ENCODE measurements around the gene CTSF. TPM values are rescaled to one million over a fixed set of nuclear protein-coding genes. Genes with fewer than 3 reads are reported as not detected.
A peak's percentile ranks its signal among the peaks of the same experiment; 100 is the strongest.
"Not testable (repeated sequence)": the region's sequence is repeated elsewhere in the genome, so short reads cannot be mapped to it uniquely, and the experiment has no call there.

The CTSF gene
- total RNA-seq, 1 donor from 2014 or later: 34.6 TPM

DNA sequence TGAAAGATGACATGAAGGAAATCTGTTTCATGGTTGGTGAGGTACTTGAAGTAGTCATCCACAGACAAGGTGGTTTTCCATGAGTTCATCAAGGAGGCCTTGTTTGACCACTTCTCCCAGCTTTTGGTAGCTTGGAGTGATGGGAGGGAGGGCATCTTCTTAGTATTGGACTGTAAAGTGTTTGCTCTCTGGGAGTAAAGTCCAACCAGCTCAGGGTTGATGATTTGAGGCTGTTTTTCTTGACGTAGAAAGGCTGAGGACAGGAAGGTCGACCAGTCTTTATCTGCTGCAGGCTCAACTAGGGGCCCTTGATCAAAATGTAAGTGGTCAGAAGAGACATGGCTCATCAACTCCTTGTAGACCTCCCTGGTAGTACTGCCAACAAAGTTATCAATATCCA is 22.8 kb upstream of the CTSF start:
- FAIRE-seq (no peak), DNase-seq (ENCODE audit: low spot score in 2 of 2) (no peak)

DNA sequence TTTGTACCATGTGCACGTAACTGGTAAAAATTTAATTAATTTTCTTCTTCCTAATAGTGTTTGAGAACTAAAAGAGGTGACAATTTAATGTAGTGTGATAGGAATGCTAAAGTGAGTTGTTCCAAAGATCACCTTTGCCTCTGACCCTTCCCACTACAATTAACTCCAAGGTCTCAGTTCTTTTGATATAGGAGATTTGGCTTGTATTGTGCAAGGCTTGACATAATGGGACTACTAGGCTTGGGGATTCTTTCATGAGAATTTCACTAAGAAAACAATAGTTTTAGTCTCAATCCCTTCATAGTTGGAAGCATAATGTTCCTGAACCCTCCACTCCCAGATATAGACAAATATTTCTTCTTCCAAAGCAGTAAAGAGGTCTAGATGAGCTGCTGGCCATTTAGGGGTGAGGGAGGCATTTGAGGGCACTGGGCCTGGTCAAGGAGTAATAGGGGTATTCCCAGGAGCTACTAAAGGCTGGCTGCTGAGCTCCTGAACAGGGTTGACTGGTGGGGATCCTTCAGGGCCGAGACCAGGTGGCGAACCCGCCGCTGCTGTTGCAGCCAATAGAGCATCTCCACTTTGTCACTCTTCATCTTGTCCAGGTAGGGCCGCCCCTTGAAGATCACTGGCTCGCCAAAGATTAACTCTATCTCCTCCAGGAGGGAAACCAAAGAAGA is 21.7 kb upstream of the CTSF start:
- no peak for FAIRE-seq
- no peak for DNase-seq (ENCODE audit: low spot score in 2 of 2)

DNA sequence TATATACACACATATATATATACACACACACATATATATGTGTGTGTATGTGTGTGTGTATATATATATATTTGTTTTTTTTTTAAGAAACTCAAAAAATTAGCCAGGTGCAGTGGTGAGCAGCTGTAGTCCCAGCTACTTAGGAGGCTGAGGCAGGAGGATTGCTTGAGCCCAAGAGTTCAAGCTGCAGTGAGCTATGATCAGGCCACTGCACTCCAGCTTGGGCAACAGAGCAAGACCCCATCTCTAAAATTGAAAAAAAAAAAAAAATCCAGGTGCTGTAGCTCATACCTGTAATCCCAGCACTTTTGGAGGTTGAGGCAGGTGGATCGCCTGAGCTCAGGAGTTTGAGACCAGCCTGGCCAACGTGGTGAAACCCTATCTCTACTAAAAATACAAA is 20.9 kb upstream of the CTSF start:
- not testable (repeated sequence) for DNase-seq (ENCODE audit: low spot score in 2 of 2); FAIRE-seq

DNA sequence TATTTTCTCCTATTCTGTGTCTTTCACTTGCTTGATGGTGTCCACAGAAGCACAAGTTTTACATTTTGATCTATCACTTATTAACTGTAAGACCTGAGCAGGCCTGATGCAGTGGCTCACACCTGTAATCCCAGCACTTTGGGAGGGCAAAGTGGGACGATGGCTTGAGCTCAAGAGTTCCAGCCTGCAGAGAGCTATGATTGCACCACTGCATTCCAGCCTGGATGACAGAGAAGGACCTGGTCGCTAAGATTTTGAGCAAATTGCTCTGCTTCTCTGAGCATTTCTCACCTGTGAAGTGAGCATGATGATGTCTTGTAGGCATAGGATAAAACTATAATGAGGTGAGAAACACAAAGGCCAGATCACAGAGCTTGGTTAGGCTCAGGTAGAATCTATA is 17.7 kb upstream of the CTSF start:
- DNase-seq (ENCODE audit: low spot score in 2 of 2): no peak
- FAIRE-seq: no peak

DNA sequence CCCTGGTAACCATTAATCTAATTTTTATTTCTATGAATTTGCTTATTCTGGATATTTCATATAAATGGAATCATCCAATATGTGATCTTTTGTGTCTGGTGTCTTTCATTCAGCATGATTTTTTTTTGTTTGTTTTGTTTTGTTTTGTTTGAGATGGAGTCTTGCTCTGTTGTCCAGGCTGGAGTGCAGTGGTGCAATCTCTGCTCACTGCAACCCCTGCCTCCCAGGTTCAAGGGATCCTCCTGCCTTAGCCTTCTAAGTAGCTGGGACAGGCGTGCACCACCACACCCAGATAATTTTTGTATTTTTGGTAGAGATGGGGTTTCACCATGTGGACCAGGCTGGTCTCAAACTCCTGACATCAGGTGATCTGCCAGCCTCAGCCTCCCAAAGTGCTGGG is 17.0 kb upstream of the CTSF start:
- FAIRE-seq; DNase-seq (ENCODE audit: low spot score in 2 of 2): not testable (repeated sequence)

DNA sequence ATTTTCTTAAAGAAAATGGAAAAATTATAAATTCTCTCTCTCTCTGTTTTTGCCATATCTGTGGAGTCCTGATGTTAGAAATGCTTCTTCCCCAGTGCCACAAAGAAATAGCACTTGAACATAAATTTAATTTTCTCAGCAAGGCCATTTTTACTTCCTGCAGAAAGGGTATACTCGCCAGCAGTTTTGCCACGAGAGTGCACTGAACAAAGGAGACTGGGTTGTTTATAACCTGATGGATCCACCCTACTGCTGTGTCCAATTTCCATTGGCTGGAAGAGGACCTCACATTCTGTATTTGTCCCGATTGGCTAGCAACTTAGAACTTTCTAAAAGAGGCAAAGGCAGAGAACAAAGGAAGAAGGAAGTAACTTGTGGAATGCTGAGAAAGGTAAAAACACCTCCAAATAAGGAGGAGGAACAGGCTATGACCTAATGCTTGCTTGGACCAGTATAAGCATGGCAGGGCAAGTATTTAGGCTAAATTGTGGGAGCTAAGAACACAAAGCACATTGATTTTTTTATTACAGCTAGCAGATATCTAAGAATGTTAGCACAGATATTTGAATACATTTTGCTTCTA is 14.2 kb upstream of the CTSF start:
- DNase-seq (ENCODE audit: low spot score in 2 of 2); FAIRE-seq: not testable (repeated sequence)

DNA sequence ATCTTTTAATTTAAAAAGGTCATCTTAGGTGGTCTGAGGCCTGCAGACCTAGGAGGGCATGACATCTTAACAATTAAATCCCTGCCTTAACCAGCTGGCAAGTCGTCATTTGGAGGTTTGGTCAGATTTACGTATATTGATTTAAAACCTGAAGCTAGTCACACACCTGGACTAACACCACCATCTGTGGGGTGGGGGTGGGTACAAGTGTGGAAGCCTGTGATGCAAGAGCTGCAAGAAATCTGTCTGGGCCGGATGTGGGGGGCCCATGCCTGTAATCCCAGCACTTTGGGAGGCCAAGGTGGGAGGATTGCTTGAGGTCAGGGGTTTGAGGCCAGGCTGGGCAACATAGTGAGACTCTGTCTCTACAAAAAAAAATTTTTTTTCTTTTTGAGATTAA is 12.9 kb upstream of the CTSF start:
- FAIRE-seq (no peak), DNase-seq (ENCODE audit: low spot score in 2 of 2) (no peak)

DNA sequence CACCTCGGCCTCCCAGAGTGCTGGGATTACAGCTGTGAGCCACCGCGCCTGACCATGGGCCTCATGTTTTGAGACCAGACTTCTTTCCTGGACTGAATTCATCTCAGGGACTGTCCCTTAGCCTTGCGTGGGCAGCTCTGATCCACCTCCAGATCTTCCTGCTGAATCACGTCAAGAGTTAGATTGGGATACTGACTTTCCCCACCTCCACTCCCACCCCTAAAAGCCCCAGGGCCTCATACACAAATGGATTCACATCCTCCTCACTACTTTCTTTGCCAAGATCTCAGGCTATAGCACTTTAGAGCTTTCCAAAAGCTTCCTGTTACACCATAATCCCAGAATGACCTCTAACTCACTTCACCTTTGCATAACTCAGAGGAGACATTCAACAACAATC is 12.4 kb upstream of the CTSF start:
- FAIRE-seq (no peak), DNase-seq (ENCODE audit: low spot score in 2 of 2) (no peak)

DNA sequence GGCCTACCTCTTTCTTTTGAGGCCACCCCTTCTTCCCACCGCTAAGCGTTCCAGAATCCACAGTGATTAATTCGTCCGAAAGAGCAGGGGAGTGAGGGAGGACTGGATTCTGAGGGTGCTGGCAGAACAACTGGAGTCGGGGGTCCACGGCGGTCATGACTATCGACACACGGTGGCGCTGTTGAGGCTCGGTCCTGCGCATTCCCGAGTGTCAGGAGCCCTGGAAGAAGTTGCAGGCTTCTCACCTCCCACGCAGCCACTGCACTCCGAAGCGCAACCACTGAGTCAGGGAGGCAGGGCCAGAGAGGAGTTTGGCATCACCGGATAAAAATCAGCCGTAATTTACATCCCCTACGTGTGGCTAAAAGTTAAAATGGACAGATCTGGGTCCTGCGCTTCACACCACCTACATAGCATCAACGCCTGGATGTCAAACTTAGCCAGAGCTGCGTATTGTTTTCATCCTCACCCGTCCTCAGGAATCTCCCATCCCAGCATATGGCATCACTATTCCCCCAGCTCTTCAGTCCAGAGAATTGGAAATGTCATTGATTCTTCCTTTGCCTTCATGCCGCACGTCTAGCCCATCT is 10.7 kb upstream of the CTSF start:
- DNase-seq (ENCODE audit: low spot score in 2 of 2) (peak; percentile 68 to 85), FAIRE-seq (no peak)

DNA sequence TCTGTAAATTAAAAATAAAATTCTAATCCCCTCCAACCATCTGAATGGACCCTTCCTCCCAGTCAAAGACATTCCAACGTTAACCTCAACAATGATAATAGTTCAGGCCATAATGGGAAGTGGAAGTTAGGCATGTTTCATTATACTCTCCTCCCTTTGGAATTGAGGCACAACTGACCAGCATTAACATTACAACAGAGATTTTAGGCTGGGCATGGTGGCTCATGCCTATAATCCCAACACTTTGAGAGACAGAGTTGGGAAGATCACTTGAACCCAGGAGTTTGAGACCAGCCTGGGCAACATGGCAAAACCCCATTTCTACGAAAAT is 2.4 kb upstream of the CTSF start:
- FAIRE-seq: no peak
- no peak for DNase-seq (ENCODE audit: low spot score in 2 of 2)

DNA sequence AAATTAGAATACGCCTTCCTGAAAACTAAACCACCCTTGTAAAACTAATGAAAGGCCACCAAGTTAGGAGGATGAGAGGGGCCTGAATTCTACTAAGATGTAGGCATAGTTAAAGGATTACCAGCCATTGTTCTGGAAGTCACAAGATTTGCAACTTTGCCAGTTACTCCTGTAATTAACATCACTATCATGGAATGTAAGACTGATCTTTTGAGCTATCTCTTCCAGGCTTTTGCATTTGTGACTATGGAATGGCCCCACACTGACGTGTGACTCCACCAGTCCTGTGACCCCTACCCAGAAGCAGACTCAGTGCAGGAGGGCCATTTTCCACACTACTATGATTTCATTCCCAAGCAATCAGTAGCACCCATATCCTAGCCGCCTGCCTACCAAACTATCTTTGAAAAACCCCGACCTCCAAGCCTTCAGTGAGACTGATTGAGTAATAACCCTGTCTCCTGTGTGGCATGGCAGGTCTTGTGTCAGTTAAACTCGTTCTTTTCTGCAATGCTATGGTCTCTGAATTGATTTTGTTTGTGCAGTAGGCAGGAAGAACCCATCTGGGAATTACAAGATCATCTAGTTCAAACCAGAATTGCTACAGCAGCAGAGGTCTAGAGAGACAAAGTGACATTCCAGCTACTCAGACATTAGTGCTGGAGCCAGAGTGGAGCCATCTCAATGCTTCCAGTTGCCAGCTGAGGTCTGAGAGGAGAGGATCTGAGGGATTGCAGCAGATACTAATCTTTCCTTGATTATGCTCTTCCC is 1.9 kb upstream of the CTSF start:
- FAIRE-seq: no peak
- no peak for DNase-seq (ENCODE audit: low spot score in 2 of 2)

DNA sequence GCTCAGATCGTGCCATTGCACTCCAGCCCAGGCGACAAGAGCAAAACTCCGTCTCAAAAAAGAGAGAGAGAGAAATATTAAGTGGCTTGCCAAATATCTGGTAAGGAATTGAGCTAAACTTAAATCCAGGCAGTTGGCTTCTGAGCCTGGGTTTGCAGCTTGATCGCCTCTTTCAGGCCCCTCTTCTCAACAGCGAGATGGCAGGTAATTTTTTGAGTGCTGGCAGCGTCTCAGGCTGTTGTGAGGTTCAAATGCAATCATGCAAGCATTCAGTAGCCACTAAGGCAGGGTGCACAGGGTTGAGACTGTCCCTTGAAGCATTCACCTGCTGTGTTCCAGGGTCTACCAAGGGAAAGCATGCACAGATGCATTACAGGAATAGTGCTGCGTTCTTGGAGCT is 670 bp upstream of the CTSF start:
- FAIRE-seq (no peak), DNase-seq (ENCODE audit: low spot score in 2 of 2) (no peak)

DNA sequence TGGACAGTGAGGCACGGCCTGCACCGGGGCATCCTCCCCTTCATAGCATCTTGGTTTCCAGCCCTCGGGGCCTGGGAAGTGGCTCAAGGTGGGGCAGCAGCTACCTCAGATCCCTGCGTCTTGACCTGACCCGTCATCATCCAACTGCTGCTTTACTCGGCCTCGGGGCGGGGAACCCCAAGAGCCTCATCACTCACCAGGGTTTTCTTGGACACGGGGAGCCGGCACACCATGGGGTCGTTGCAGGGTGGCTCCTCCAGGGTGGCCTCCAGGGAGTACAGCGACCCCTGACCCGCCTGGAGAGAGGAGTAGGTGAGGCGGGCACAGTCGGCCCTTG is 651 bp downstream of the CTSF start:
- no peak for DNase-seq (ENCODE audit: low spot score in 2 of 2)
- no peak for FAIRE-seq

DNA sequence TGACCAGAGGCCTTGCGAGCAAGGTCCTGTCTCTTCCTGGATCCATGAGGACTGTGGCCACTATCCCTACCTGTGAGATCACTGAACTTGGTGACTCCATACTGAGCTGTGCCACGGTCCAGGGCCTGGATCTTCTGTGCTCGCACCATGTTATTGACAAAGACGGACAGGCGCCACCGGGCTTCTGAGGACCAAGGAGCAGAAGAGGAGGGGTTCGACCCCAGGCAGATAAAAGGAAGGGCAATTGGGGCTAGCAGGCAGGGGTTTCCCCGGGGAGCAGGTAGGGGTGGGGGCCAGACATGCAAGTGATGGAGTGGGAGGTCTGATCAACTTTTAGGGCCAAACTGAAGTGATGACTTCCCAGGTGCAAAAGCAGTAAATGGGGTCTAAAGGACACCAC is 2.2 kb downstream of the CTSF start:
- DNase-seq (ENCODE audit: low spot score in 2 of 2) (no peak), FAIRE-seq (no peak)

DNA sequence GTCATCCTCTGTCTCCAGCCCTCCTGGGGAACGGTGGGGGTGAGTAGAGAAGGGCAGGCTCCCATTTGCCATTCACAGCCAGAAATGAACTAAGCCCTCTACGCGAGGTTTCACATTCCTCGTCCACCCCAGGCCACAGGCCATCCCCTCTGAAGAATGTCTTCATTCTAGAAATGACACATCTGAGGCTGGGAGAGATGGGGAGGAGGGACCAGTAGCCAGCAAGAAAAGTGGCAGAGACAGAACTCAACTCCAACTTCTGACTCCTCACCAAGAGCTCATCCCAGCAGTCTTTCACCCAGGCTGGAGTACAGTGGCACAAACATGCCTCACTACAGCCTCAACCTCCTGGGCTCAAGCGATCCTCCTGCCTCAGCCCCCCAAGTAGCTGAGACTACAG is 3.4 kb downstream of the CTSF start:
- no peak for DNase-seq (ENCODE audit: low spot score in 2 of 2)
- no peak for FAIRE-seq

DNA sequence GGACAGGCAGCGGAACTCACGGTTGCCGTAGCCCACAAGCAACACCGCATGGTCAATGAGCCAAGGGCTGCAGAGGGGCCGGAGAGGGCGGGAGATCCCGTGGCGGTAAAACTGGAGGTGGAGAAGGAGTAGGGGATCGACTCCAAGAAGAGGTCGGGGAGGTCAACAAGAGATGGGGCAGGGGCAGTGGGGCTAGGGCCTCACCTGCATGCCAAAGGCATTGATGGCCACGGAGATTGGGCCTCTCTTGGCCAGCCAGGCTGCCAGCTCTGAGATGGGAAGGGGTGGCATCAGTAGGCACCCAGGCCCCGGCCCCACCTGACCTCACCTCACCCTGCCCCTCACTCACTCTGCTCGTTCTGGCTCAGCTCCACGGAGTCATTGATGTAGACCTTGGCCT is 3.9 kb downstream of the CTSF start:
- FAIRE-seq: no peak
- no peak for DNase-seq (ENCODE audit: low spot score in 2 of 2)

DNA sequence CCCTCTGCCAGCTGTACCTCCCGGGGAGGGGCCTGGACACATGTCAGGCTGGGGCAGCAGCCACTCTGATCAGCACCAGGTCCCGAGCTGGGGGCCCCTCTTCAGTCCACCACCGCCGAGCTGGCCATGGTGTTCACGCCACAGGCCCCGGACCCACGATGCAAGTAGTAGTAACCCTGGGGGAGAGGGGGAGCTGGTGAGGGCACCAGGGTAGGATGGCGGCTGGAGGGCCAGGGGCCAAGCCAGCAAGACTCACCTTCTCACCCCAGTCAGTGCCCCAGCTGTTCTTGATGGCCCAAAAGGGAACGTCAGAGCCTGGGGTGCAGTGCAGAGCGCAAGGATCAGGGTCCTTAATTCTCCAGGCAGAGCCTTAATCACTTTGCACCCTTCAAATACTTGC is 4.6 kb downstream of the CTSF start:
- no peak for FAIRE-seq
- no peak for DNase-seq (ENCODE audit: low spot score in 2 of 2)

DNA sequence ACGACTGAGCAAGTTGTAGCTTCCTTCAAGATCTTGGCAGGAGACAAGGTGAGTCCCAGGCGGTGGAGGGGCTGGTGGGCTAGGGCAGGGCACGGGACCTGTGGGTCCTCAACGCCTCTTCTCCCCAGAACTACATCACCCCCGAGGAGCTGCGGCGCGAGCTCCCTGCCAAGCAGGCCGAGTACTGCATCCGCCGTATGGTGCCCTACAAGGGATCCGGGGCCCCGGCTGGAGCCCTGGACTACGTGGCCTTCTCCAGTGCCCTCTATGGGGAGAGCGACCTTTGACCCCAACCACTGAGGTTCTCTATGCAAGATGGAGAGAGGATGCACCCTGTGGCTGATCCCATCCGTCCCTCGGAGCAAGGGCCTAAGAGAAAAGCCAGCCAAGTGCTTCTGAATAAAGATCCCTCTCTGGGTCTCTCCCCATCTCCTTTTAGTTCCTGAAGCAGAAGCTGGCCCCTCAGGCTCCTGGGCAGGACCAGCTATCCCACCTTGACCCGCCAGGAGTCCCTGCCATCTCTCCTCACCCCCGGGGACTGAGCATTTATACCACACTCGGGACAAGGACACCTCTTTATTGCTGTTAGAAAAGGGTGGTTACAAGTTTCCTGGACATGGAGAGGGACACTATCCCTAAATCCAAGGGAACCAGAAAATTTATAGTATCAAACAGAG is 5.4 kb downstream of the CTSF start:
- no peak for DNase-seq (ENCODE audit: low spot score in 2 of 2)
- FAIRE-seq: no peak

DNA sequence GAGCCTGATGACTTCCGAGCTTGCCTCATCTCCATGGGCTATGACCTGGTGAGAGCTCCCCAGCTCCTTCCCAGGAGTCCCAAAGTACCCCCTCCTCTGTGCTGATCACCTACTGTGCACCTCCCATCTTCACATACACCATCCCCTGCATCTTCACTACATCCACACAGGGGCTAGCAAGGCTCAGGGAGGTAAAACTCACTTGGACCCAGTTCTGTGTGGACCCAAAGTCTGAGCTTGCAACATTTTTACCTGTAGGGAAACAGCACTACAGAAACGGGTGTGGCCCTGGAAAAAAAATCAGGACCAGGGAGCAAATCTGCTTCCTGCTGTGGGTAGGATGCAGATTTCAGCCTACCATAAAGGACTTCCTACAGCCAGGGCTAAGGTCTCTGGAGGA is 6.1 kb downstream of the CTSF start:
- FAIRE-seq (no peak), DNase-seq (ENCODE audit: low spot score in 2 of 2) (no peak)

DNA sequence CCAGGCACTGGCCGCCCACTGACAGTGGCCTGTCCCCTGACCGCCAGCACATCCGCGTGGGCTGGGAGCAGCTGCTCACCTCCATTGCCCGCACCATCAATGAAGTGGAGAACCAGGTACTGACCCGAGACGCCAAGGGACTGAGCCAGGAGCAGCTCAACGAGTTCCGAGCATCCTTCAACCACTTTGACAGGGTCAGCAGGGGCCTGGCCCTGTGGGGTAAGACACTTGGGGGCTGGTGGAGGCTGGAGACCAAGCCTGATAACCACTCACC is 6.5 kb downstream of the CTSF start:
- FAIRE-seq (no peak), DNase-seq (ENCODE audit: low spot score in 2 of 2) (no peak)

DNA sequence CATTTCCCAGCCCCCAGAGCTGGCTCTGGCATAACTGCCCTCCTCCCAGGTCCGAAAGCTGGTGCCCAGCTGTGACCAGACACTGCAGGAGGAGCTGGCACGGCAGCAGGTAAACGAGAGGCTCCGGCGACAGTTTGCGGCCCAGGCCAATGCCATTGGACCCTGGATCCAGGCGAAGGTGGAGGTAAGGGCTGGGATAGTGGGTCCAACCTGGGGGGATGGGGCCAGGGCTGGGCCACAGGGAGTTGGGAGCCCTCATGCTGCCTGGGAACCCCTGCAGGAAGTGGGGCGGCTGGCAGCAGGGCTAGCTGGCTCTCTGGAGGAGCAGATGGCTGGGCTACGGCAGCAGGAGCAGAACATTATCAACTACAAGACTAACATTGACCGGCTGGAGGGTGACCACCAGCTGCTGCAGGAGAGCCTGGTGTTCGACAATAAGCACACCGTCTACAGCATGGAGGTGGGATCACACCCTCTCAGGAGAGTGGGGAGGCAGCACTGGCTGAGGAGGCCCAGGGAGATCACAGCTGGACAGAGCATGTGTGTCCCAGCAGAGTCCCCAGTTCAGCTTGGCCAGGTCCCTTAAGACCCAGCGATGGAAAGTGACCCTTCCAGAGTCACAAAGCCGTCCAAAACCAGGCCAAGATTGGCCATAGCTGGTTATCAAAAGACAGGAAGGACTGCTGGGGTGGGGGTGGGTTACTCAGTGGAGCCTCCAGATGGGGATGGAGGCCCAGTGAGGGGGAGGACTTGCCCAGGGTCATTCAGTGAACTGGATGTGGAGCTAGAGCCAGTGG is 7.0 kb downstream of the CTSF start:
- DNase-seq (ENCODE audit: low spot score in 2 of 2) (no peak), FAIRE-seq (no peak)

Measured in frontal cortex (tissue), 4 donors.